ENCODE measurements around the gene DST.

Gene DST

GRCh38 chr6:56433119-56433518, 209.6 kb downstream of the DST start:
- Histone ChIP-seq H3K4me3 (ENCODE audit: insufficient read depth, low read depth, low read length, poor library complexity, severe bottlenecking) (no peak overlapping the region), H3K27me3 (replicated peaks; ENCODE audit: control insufficient read depth, insufficient read depth, low read length, poor library complexity, severe bottlenecking) (no peaks in the 10 kb centered on the region), H3K36me3 (ENCODE audit: control insufficient read depth, insufficient read depth, low read length) (no peaks in the 10 kb centered on the region), H3K9me3 (ENCODE audit: control insufficient read depth, low read length) (no peaks in the 10 kb centered on the region), H3K27ac (ENCODE audit: insufficient read depth, low read length, poor library complexity, severe bottlenecking) (no peak overlapping the region), H3K4me1 (ENCODE audit: control insufficient read depth, insufficient read depth, low read length, poor library complexity, severe bottlenecking) (no peaks in the 10 kb centered on the region)
- DNase-seq, result no peak

DNA sequence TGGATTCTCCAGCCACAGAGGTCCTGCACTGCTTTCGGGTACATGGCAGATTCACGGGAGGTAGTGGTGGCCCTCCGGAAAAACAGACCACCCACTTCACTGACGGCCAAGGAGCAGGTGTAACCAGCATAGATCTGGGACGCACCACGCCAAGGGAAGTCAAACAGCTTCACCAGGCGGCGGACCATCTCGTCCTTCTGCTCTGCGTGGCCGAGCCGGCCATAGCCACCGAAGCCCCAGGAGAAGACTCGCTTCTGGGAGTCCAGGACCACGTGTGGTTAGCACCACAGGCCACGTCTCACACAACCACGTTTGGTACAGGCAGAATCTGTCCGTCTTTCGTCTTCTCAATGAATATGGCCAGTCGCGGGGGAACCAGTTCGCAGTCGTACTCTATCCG, 210.5 kb downstream of the DST start:
- Histone ChIP-seq H3K27ac (ENCODE audit: insufficient read depth, low read length, poor library complexity, severe bottlenecking) (no peak overlapping the region), H3K4me3 (ENCODE audit: insufficient read depth, low read depth, low read length, poor library complexity, severe bottlenecking) (no peak overlapping the region), H3K9me3 (ENCODE audit: control insufficient read depth, low read length) (no peaks in the 10 kb centered on the region), H3K27me3 (replicated peaks; ENCODE audit: control insufficient read depth, insufficient read depth, low read length, poor library complexity, severe bottlenecking) (no peaks in the 10 kb centered on the region), H3K4me1 (ENCODE audit: control insufficient read depth, insufficient read depth, low read length, poor library complexity, severe bottlenecking) (no peaks in the 10 kb centered on the region), H3K36me3 (ENCODE audit: control insufficient read depth, insufficient read depth, low read length) (no peaks in the 10 kb centered on the region)
- no peak for DNase-seq

- H3K4me1 ChIP-seq (ENCODE audit: control insufficient read depth, insufficient read depth, low read length, poor library complexity, severe bottlenecking), result no peaks in the 10 kb centered on the region
- DNase-seq, result no peak
- no peak overlapping the region for H3K4me3 ChIP-seq (ENCODE audit: insufficient read depth, low read depth, low read length, poor library complexity, severe bottlenecking)
- no peak overlapping the region for H3K27ac ChIP-seq (ENCODE audit: insufficient read depth, low read length, poor library complexity, severe bottlenecking)
- H3K9me3 ChIP-seq (ENCODE audit: control insufficient read depth, low read length), result no peaks in the 10 kb centered on the region
- no peaks in the 10 kb centered on the region for H3K27me3 ChIP-seq (replicated peaks; ENCODE audit: control insufficient read depth, insufficient read depth, low read length, poor library complexity, severe bottlenecking)
- H3K36me3 ChIP-seq (ENCODE audit: control insufficient read depth, insufficient read depth, low read length), result no peaks in the 10 kb centered on the region
These were observed 211.8 kb downstream of the DST start for GRCh38 chr6:56430629-56431600.

GRCh38 chr6:56424542-56425083, 218.1 kb downstream of the DST start:
- no peaks in the 10 kb centered on the region for H3K27me3 ChIP-seq (replicated peaks; ENCODE audit: control insufficient read depth, insufficient read depth, low read length, poor library complexity, severe bottlenecking)
- no peak overlapping the region for H3K4me3 ChIP-seq (ENCODE audit: insufficient read depth, low read depth, low read length, poor library complexity, severe bottlenecking)
- no peaks in the 10 kb centered on the region for H3K4me1 ChIP-seq (ENCODE audit: control insufficient read depth, insufficient read depth, low read length, poor library complexity, severe bottlenecking)
- no peak overlapping the region for H3K27ac ChIP-seq (ENCODE audit: insufficient read depth, low read length, poor library complexity, severe bottlenecking)
- H3K36me3 ChIP-seq (ENCODE audit: control insufficient read depth, insufficient read depth, low read length), result no peaks in the 10 kb centered on the region
- no peaks in the 10 kb centered on the region for H3K9me3 ChIP-seq (ENCODE audit: control insufficient read depth, low read length)
- DNase-seq, result no peak

DNA sequence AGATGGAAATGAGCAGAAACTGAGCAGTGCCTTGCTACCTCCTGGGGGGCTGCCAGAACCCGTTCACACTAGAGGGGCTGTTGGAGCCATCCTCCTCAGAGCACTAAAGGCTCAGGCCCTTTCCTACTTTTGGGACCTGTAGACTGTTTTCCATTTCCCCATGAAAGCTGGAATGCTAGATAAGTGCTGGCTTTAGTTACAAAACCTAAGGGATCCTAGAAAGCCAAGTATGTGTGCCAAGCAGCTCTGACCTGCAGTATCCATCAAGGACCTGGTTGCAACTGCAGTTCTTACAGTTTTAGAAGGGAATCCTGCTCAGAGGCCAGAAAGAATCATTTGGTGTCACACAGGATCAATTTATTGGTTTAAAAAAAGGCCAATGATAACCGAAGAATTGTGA, 218.6 kb downstream of the DST start:
- no peak for DNase-seq
- Histone ChIP-seq H3K27me3 (replicated peaks; ENCODE audit: control insufficient read depth, insufficient read depth, low read length, poor library complexity, severe bottlenecking) (no peaks in the 10 kb centered on the region), H3K36me3 (ENCODE audit: control insufficient read depth, insufficient read depth, low read length) (no peaks in the 10 kb centered on the region), H3K4me3 (ENCODE audit: insufficient read depth, low read depth, low read length, poor library complexity, severe bottlenecking) (no peak overlapping the region), H3K4me1 (ENCODE audit: control insufficient read depth, insufficient read depth, low read length, poor library complexity, severe bottlenecking) (no peaks in the 10 kb centered on the region), H3K27ac (ENCODE audit: insufficient read depth, low read length, poor library complexity, severe bottlenecking) (no peak overlapping the region), H3K9me3 (ENCODE audit: control insufficient read depth, low read length) (no peaks in the 10 kb centered on the region)

- no peak overlapping the region for H3K27ac ChIP-seq (ENCODE audit: insufficient read depth, low read length, poor library complexity, severe bottlenecking)
- no peaks in the 10 kb centered on the region for H3K27me3 ChIP-seq (replicated peaks; ENCODE audit: control insufficient read depth, insufficient read depth, low read length, poor library complexity, severe bottlenecking)
- no peak for DNase-seq
- no peaks in the 10 kb centered on the region for H3K9me3 ChIP-seq (ENCODE audit: control insufficient read depth, low read length)
- no peak overlapping the region for H3K4me3 ChIP-seq (ENCODE audit: insufficient read depth, low read depth, low read length, poor library complexity, severe bottlenecking)
- H3K36me3 ChIP-seq (ENCODE audit: control insufficient read depth, insufficient read depth, low read length), result no peaks in the 10 kb centered on the region
- no peaks in the 10 kb centered on the region for H3K4me1 ChIP-seq (ENCODE audit: control insufficient read depth, insufficient read depth, low read length, poor library complexity, severe bottlenecking)
These were observed 222.4 kb downstream of the DST start for GRCh38 chr6:56420296-56420695.

GRCh38 chr6:56419191-56419590, 223.5 kb downstream of the DST start:
- H3K4me1 ChIP-seq (ENCODE audit: control insufficient read depth, insufficient read depth, low read length, poor library complexity, severe bottlenecking), result no peaks in the 10 kb centered on the region
- H3K36me3 ChIP-seq (ENCODE audit: control insufficient read depth, insufficient read depth, low read length), result no peaks in the 10 kb centered on the region
- H3K27me3 ChIP-seq (replicated peaks; ENCODE audit: control insufficient read depth, insufficient read depth, low read length, poor library complexity, severe bottlenecking), result no peaks in the 10 kb centered on the region
- no peak overlapping the region for H3K27ac ChIP-seq (ENCODE audit: insufficient read depth, low read length, poor library complexity, severe bottlenecking)
- no peak overlapping the region for H3K4me3 ChIP-seq (ENCODE audit: insufficient read depth, low read depth, low read length, poor library complexity, severe bottlenecking)
- no peak for DNase-seq
- no peaks in the 10 kb centered on the region for H3K9me3 ChIP-seq (ENCODE audit: control insufficient read depth, low read length)

DNA sequence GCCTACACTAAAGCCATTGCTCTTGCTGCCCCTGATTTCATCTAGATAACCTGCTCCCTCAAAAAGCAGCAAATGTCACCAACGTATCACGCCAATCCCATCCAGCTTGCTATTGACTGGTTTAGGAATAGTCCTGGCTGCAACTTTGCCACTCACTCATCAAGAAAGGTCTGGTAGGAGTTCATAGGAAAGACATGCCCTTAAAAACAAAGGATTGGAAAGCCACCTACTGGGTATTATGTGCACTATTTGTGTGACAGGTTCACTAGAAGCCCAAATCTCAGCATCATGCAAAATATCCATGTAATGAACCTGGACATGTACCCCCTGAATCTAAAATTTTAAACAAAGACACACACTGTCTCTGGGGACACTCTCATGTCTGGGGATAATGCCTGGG, 224.9 kb downstream of the DST start:
- Histone ChIP-seq H3K27ac (ENCODE audit: insufficient read depth, low read length, poor library complexity, severe bottlenecking) (no peak overlapping the region), H3K4me3 (ENCODE audit: insufficient read depth, low read depth, low read length, poor library complexity, severe bottlenecking) (no peak overlapping the region)
- DNase-seq, result no peak

GRCh38 chr6:56416247-56416646, 226.4 kb downstream of the DST start:
- Histone ChIP-seq H3K36me3 (ENCODE audit: control insufficient read depth, insufficient read depth, low read length) (no peaks in the 10 kb centered on the region), H3K9me3 (ENCODE audit: control insufficient read depth, low read length) (no peaks in the 10 kb centered on the region), H3K4me3 (ENCODE audit: insufficient read depth, low read depth, low read length, poor library complexity, severe bottlenecking) (no peak overlapping the region), H3K4me1 (ENCODE audit: control insufficient read depth, insufficient read depth, low read length, poor library complexity, severe bottlenecking) (no peaks in the 10 kb centered on the region), H3K27me3 (replicated peaks; ENCODE audit: control insufficient read depth, insufficient read depth, low read length, poor library complexity, severe bottlenecking) (no peaks in the 10 kb centered on the region), H3K27ac (ENCODE audit: insufficient read depth, low read length, poor library complexity, severe bottlenecking) (no peak overlapping the region)
- DNase-seq, result no peak

More for the DNA sequence above, 224.9 kb downstream of the DST start:
- Histone ChIP-seq H3K36me3 (ENCODE audit: control insufficient read depth, insufficient read depth, low read length) (no peaks in the 10 kb centered on the region), H3K4me1 (ENCODE audit: control insufficient read depth, insufficient read depth, low read length, poor library complexity, severe bottlenecking) (no peaks in the 10 kb centered on the region), H3K9me3 (ENCODE audit: control insufficient read depth, low read length) (no peaks in the 10 kb centered on the region), H3K27me3 (replicated peaks; ENCODE audit: control insufficient read depth, insufficient read depth, low read length, poor library complexity, severe bottlenecking) (no peaks in the 10 kb centered on the region)

DNA sequence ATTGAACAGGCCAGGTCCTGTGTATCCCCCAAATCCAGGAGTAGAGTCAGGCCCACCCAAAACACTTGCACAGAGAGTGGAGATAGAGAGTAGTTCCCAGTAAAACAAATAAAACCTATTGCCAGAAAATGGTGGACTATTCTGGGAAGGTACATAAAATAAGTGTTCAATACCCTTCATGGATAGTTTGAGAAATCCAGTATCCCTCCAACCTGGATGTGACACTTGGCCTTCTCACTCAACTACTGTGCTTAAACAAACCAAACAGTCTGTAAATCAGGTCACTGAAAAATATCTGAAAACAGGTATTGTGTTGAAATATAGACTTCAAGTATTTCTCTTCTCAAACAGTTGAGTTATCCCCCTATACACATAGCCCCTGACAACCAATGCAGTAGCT, 233.7 kb downstream of the DST start:
- Histone ChIP-seq H3K4me3 (ENCODE audit: insufficient read depth, low read depth, low read length, poor library complexity, severe bottlenecking) (no peak overlapping the region), H3K27ac (ENCODE audit: insufficient read depth, low read length, poor library complexity, severe bottlenecking) (no peak overlapping the region), H3K9me3 (ENCODE audit: control insufficient read depth, low read length) (no peaks in the 10 kb centered on the region), H3K27me3 (replicated peaks; ENCODE audit: control insufficient read depth, insufficient read depth, low read length, poor library complexity, severe bottlenecking) (no peaks in the 10 kb centered on the region), H3K36me3 (ENCODE audit: control insufficient read depth, insufficient read depth, low read length) (no peaks in the 10 kb centered on the region), H3K4me1 (ENCODE audit: control insufficient read depth, insufficient read depth, low read length, poor library complexity, severe bottlenecking) (no peaks in the 10 kb centered on the region)
- DNase-seq, result no peak

Measured in effector memory CD4-positive, alpha-beta T cell (primary cell).